ENCODE results near the gene YTHDC2.

Gene YTHDC2

DNA sequence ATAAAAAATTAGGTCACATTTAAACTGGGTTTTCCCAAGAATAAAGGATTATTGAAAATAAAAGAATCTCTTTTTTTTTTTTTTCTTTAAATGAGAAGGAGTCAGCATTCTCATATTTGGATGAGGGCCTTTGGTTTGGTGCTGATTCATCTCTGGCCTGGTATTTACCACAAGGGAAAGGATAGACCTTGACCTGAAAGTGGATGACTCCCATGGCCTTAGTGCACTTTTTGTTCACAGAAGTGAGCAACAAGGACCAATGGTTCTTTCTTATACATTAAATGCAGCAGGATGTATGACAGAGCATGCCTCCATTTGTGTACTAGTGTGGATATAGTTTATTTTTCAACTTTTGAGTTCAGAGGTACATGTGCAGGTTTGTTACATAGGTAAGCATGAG lies 6.9 kb downstream of the YTHDC2 start:
- DNase-seq (ENCODE audit: low read depth in 2 of 2), result no peak

DNA sequence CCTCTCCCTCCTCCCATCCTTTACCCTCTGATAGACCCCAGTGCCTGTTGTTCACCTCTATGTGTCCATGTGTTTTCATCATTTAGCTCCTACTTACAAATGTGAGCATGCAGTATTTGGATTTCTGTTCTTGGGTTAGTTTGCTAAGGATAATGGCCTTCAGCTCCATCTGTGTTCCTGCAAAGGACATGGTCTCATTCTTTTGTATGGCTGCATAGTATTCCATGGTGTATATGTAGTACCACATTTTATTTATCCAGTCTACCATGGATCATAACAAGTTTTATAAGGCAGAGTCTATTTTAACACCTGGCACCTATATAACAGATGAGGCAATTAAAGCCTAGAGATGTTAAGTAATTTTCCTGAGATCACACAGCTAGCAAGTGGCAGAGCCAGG lies 7.4 kb downstream of the YTHDC2 start:
- no peak for DNase-seq (ENCODE audit: low read depth in 2 of 2)

- DNase-seq (ENCODE audit: low read depth in 2 of 2), result no peak
Measured at GRCh38 chr5:113523168-113523567, 9.7 kb downstream of the YTHDC2 start.

GRCh38 chr5:113524927-113525326 lies 11.4 kb downstream of the YTHDC2 start:
- no peak for DNase-seq (ENCODE audit: low read depth in 2 of 2)

DNA sequence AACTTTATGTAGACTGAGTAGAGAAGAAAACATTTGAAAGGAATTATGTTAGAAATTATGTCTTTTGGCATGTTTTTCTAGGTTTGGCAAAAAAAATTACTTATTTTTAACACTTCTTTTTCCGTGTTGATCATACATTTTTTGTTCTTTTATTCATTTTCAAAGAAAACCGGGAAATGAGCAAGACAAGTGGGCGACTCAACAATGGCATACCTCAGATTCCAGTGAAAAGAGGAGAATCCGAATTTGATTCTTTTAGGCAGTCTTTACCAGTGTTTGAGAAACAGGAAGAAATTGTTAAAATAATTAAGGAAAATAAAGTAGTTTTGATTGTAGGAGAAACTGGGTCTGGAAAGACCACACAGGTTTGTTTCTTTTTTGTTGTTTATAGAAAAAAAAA lies 12.9 kb downstream of the YTHDC2 start:
- no peak for DNase-seq (ENCODE audit: low read depth in 2 of 2)

DNA sequence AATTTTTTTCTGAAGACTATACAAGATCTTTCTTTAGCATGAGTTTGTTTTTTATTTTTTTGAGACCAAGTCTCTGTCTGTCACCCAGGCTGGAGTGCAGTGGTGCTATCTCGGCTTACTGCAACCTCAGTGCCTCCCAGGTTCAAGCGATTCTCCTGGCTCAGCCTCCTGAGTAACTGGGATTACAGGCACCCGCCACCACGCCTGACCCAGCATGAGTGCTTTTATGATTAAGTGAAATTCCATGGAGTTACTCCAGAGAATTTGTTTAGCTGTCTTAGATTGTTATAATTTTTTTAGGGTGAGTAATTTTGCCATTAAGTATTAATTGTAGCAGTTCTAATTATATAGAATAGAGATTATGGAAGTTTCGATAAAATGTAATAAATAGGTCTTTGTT lies 14.3 kb downstream of the YTHDC2 start:
- DNase-seq (ENCODE audit: low read depth in 2 of 2), result no peak

GRCh38 chr5:113531481-113532159 lies 18.1 kb downstream of the YTHDC2 start:
- no peak for DNase-seq (ENCODE audit: low read depth in 2 of 2)

- DNase-seq (ENCODE audit: low read depth in 2 of 2), result no peak
Measured at GRCh38 chr5:113538313-113538712, 24.8 kb downstream of the YTHDC2 start.

GRCh38 chr5:113546703-113547183 lies 33.2 kb downstream of the YTHDC2 start:
- DNase-seq (ENCODE audit: low read depth in 2 of 2), result no peak

DNA sequence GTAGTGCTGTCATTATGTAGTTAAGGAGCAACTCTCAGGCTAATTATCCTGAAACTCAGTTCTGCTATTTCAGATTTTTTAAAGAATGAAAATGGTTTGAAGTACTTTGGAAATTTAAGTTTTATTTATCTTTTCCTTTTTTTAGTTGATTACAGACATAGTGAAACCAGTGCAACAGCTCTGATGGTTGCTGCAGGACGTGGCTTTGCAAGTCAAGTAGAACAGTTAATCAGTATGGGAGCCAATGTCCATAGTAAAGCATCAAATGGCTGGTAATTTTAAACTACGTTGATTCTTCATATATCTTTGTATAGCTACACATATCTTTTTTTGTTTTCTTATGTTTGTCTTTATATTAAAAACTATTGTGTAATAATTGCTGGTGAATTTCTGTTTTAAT lies 34.9 kb downstream of the YTHDC2 start:
- no peak for DNase-seq (ENCODE audit: low read depth in 2 of 2)

GRCh38 chr5:113552137-113552536 lies 38.6 kb downstream of the YTHDC2 start:
- DNase-seq (ENCODE audit: low read depth in 2 of 2), result no peak

- no peak for DNase-seq (ENCODE audit: low read depth in 2 of 2)
Measured at GRCh38 chr5:113552620-113553019, 39.1 kb downstream of the YTHDC2 start.

DNA sequence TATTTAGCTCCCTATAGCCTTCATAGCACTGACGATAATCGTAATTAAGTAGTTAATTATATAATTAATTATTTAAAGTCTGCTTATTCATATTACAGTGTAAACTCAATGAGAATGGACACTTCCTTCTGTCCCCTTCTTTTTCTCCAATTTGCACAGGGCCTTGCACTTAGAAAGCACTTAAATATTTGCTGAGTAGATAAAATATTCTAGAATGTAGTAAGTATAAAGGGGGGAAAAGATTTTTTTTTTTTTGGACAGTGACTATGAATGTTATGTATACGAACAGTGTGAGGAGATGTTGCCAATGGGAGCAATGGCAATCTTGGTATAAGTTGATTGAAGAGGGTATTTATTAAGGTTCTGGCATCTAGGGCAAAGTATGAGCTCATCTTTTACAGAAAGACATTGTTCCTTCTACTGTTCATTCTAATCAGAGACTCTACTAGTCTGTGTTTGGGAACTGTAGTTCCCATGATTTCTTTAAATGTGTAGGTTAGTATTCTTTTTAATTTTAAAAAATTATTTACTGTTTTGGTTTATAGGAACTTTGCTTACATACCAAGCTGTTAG lies 49.4 kb downstream of the YTHDC2 start:
- DNase-seq (ENCODE audit: low read depth in 2 of 2), result no peak

DNA sequence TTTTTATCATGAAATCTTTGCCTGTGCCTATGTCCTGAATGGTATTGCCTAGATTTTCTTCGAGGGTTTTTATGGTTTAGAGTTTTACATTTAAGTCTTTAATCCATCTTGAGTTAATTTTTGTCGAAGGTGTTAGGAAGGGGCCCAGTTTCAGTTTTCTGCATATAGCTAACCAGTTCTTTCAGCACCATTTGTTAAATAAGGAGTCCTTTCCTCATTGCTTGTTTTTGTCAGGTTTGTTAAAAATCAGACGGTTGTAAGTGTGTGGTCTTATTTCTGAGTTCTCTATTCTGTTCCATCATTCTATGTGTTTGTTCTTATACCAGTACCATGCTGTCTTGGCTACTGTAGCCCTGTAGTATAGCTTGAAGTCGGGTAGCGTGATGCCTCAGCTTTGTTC lies 55.9 kb downstream of the YTHDC2 start:
- DNase-seq (ENCODE audit: low read depth in 2 of 2), result no peak

DNA sequence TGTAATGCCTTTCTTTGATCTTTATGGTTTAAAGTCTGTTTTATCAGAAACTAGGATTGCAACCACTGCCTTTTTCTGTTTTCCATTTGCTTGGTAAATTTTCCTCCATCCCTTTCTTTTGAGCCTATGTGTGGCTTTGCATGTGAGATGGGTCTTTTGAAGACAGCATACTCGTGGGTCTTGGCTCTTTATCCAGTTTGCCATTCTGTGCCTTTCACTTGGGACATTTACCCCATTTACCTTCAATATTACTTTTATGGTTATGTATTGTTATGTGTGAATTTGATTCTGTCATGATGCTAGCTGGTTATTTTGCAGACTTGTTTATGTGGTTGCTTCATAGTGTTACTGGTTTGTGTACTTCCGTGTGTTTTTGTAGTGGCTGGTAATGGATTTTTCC lies 59.2 kb downstream of the YTHDC2 start:
- DNase-seq (ENCODE audit: low read depth in 2 of 2), result no peak

DNA sequence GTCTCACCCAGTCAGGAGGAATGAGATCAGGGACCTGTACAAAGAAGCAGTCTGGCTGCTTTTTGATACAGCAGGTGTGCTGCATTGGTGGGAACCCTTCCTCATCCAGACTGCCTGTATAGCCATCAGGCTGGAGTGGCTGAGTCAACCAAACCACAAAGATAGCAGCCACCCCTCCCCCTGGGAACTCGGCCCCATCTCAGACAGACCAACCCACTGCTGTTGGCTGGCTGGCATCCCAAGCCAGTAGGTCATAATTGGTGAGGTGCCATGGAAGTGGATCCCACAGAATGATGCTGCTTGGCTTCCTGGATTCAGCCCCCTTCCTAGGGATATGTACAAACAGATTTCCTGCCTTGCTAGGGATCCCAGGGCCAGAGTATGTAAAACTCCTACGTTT lies 60.9 kb downstream of the YTHDC2 start:
- DNase-seq (ENCODE audit: low read depth in 2 of 2), result no peak

- no peak for DNase-seq (ENCODE audit: low read depth in 2 of 2)
Measured at GRCh38 chr5:113575074-113575473, 61.6 kb downstream of the YTHDC2 start.

GRCh38 chr5:113578091-113578490 lies 64.6 kb downstream of the YTHDC2 start:
- no peak for DNase-seq (ENCODE audit: low read depth in 2 of 2)

GRCh38 chr5:113581388-113581787 lies 67.9 kb downstream of the YTHDC2 start:
- no peak for DNase-seq (ENCODE audit: low read depth in 2 of 2)

GRCh38 chr5:113598150-113598549 lies 84.7 kb downstream of the YTHDC2 start:
- DNase-seq (ENCODE audit: low read depth in 2 of 2), result no peak

GRCh38 chr5:113598926-113599325 lies 85.4 kb downstream of the YTHDC2 start:
- DNase-seq (ENCODE audit: low read depth in 2 of 2), result no peak

DNA sequence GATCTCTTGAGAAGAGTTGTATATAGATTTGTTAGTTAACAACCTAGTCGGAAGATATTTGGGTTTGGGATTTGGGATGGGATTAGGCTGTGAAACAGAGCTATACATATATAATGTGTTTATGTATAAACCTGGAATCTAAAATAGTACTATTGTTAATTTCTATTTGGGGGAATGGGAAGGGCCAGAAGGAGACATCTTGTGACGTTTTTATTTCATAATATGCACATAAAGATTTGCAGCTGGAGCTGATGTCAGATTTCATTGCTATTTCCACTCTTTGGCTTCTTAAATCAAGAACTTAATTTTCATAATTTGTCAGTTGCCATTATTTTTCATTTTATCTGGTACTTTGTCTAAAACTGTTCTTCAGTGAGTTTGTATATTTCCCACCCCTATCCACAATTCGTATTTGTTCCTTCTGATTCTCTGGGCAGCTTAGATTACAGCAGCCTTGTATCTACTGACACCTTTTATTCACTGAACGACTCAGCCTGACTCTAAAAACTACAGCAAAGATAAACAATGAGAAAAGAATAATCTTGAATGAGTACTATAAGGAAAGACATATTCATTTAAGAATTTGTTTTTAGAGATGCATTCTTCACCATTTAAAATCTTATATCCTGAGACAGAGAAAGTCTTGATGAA lies 86.9 kb downstream of the YTHDC2 start:
- no peak for DNase-seq (ENCODE audit: low read depth in 2 of 2)

DNA sequence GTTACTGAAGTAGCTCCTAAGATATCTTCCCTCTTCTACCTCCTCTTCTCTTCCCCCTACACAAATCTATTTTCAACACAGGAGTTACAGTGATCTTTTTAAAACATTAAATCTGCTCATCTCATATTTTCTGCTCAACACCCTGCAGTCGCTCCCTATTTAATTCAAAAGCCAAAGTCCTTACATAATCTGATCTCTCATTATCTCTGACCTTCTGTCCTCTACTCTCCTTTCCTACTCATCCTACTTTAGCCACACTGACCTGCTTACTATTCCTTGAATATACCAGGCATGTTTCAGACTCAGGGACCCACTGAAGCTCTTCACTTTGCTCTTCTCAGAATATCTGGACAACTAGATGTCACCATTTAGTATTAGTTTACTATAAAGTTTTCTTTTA lies 87.9 kb downstream of the YTHDC2 start:
- no peak for DNase-seq (ENCODE audit: low read depth in 2 of 2)

Data from activated CD4-positive, alpha-beta T cell treated with anti-CD3 and anti-CD28 coated beads for 24 hours (primary cell).